Neural progenitor cell (in vitro differentiated cells): ENCODE data around the gene TSPAN11.

Experiments
- CTCF ChIP-seq: fragments of 200-600 bp; sonication (generic); IDR thresholded peaks from 2 replicates; pipeline ENCODE4 v1.5.1; 2017; ENCODE audit warnings: antibody characterized with exemption, mild to moderate bottlenecking
- EZH2 ChIP-seq: fragments of 200-600 bp; sonication (generic); IDR thresholded peaks from 2 replicates; pipeline ENCODE4 v1.6.1; 2017; ENCODE audit warnings: antibody characterized with exemption, mild to moderate bottlenecking, moderate library complexity
- EZH2phosphoT487 ChIP-seq: fragments of 200-600 bp; sonication (generic); IDR thresholded peaks from 2 replicates; pipeline ENCODE4 v1.6.1; 2017; ENCODE audit warnings: antibody characterized with exemption

- TF ChIP-seq CTCF (no peak), EZH2 (no peak), EZH2phosphoT487 (no peak)
Measured at GRCh38 chr12:30967026-30967425, 40.5 kb downstream of the TSPAN11 start.
